DND-41 (cell line): Measurements from ENCODE around the gene SMTNL2.
"Not testable (repeated sequence)": the region's sequence is repeated elsewhere in the genome, so short reads cannot be mapped to it uniquely, and the experiment has no call there.

Experiments used
- ATAC-seq: fragments of 200-7000 bp; cut with Tn5 transposase; 3 replicates; pipeline ENCODE4 v1.9.1; 2021; ENCODE audit warnings: low read depth; ENCODE audit not compliant: insufficient read depth
- DNase-seq: peaks from one replicate; pipeline ENCODE4 v3.0.0-alpha.2; 2020
- H2AFZ ChIP-seq: 2 replicates; pipeline ENCODE4 v1.6.0; 2012; ENCODE audit warnings: low read depth, low read length
- H3K27ac ChIP-seq: 2 replicates; pipeline ENCODE4 v1.5.1; 2012; ENCODE audit warnings: low read length, inconsistent platforms
- H3K27me3 ChIP-seq: fragments of 200-600 bp; sonication (generic); 2 replicates; pipeline ENCODE4 v1.6.0; 2012; ENCODE audit warnings: low read length, mild to moderate bottlenecking, inconsistent platforms; ENCODE audit not compliant: insufficient read depth, poor library complexity
- H3K36me3 ChIP-seq: 2 replicates; pipeline ENCODE4 v1.5.1; 2012; ENCODE audit warnings: low read length, inconsistent platforms; ENCODE audit not compliant: insufficient read depth
- H3K4me1 ChIP-seq: 2 replicates; pipeline ENCODE4 v1.5.1; 2012; ENCODE audit warnings: mild to moderate bottlenecking, low read length; ENCODE audit not compliant: insufficient read depth
- H3K4me2 ChIP-seq: 2 replicates; pipeline ENCODE4 v1.6.0; 2012; ENCODE audit warnings: mild to moderate bottlenecking, moderate library complexity, low read length, inconsistent platforms; ENCODE audit not compliant: insufficient read depth
- H3K4me3 ChIP-seq, 2 experiments: fragments of 200-600 bp in 1 of 2; shearing (Covaris generic) in 1 of 2; 2 replicates each; pipeline ENCODE4 v1.5.1; 2012 to 2016; ENCODE audit warnings: inconsistent platforms in 2 of 2, low read length in 2 of 2, mild to moderate bottlenecking in 2 of 2, low read depth in 1 of 2, moderate library complexity in 1 of 2
- H3K79me2 ChIP-seq: 2 replicates; pipeline ENCODE4 v1.6.0; 2012; ENCODE audit warnings: low read length, inconsistent platforms; ENCODE audit not compliant: insufficient read depth
- H3K9ac ChIP-seq: 2 replicates; pipeline ENCODE4 v1.6.0; 2012; ENCODE audit warnings: low read depth, mild to moderate bottlenecking, inconsistent platforms, low read length, moderate library complexity
- H3K9me3 ChIP-seq: 2 replicates; pipeline ENCODE4 v1.5.1; 2012; ENCODE audit warnings: low read length, moderate library complexity, mild to moderate bottlenecking, inconsistent platforms; ENCODE audit not compliant: insufficient read depth, severe bottlenecking
- H4K20me1 ChIP-seq: 2 replicates; pipeline ENCODE4 v1.6.0; 2012; ENCODE audit warnings: low read length; ENCODE audit not compliant: insufficient read depth
- EZH2 ChIP-seq: IDR thresholded peaks from 3 replicates; pipeline ENCODE4 v1.6.1; 2012; ENCODE audit warnings: borderline replicate concordance, low read depth, mild to moderate bottlenecking, moderate library complexity, low read length, inconsistent platforms; ENCODE audit not compliant: severe bottlenecking
- TF ChIP-seq, protein P1 (sequence below): IDR thresholded peaks from 2 replicates; pipeline ENCODE4 v1.5.1; 2012; ENCODE audit warnings: borderline replicate concordance, low read length, moderate library complexity, mild to moderate bottlenecking; ENCODE audit not compliant: poor library complexity, severe bottlenecking; ENCODE audit errors: extremely low read depth

The SMTNL2 gene

DNA sequence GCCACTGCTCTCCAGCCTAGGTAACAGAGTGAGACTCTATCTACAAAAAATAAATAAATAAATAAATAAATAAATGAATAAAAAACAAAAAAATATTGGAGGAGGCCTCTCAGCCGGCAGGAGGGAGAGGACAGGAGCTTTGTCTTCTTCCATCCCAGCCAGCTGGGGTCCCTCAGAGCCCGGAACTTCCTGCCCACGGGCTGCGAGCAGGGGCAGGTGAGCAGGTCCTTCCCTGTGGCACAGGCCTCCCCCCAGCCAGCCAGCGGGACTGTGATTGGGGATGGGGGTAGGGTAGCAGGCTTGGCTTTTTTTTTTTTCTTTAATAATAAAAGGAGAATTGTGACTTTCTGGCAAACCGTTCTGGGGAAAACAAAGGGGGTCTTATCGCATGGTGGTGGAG, 10.1 kb downstream of the SMTNL2 start:
- TF ChIP-seq, protein P1, sequence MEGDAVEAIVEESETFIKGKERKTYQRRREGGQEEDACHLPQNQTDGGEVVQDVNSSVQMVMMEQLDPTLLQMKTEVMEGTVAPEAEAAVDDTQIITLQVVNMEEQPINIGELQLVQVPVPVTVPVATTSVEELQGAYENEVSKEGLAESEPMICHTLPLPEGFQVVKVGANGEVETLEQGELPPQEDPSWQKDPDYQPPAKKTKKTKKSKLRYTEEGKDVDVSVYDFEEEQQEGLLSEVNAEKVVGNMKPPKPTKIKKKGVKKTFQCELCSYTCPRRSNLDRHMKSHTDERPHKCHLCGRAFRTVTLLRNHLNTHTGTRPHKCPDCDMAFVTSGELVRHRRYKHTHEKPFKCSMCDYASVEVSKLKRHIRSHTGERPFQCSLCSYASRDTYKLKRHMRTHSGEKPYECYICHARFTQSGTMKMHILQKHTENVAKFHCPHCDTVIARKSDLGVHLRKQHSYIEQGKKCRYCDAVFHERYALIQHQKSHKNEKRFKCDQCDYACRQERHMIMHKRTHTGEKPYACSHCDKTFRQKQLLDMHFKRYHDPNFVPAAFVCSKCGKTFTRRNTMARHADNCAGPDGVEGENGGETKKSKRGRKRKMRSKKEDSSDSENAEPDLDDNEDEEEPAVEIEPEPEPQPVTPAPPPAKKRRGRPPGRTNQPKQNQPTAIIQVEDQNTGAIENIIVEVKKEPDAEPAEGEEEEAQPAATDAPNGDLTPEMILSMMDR = no peak
- no peak for TF ChIP-seq EZH2
- no peaks in the 10 kb centered on the region for H3K9me3 ChIP-seq
- no peaks in the 10 kb centered on the region for H3K27me3 ChIP-seq
- no peak for DNase-seq
- no peaks in the 10 kb centered on the region for H3K4me1 ChIP-seq
- H3K27ac ChIP-seq = no peak overlapping the region
- no peak overlapping the region for H3K4me2 ChIP-seq
- no peaks in the 10 kb centered on the region for H3K79me2 ChIP-seq
- H3K4me3 ChIP-seq = no peak overlapping the region
- no peak overlapping the region for H2AFZ ChIP-seq
- H4K20me1 ChIP-seq = no peaks in the 10 kb centered on the region; the same call in 1 of the 2 replicates
- H3K36me3 ChIP-seq = no peaks in the 10 kb centered on the region
- no peak overlapping the region for H3K9ac ChIP-seq
- ATAC-seq = no peak

DNA sequence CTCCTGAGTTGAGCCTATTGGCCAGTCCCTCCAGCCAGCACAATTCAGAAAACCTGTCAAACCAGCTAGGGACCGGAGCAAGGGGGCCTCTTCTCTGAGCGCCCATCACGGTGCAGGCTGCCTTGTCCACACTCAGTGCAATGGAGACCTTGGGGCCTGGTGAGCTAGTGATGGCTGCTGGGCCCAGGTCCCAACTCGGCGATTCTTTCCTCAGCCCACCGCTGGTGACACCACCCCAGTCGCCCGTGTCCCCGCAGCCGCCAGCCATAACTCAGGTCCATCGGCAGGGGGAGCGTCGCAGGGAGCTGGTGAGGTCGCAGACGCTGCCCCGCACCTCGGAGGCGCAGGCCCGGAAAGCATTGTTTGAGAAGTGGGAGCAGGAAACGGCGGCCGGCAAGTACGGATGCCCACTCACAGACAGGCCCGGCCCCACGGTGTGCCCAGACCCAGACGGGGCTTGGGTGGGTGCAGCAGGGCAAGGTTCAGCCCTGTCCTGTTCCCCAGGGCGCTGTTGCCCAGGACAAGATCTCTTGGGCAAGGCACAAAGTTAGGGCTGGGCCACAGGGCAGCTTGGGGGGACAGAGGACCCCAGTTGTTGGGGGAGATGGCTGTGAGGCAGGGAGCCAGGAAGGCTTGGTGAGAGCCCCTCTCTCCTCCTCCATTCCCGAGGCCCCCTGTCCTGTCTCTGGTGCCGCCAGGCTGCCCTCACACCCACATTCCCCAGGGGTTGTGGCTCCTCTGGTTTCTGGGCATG, 10.8 kb downstream of the SMTNL2 start:
- Histone ChIP-seq H3K4me2 (no peak overlapping the region), H3K79me2 (no peaks in the 10 kb centered on the region), H3K4me1 (no peaks in the 10 kb centered on the region), H3K36me3 (no peaks in the 10 kb centered on the region), H2AFZ (no peak overlapping the region), H4K20me1 (no peaks in the 10 kb centered on the region; the same call in 1 of the 2 replicates), H3K9me3 (no peaks in the 10 kb centered on the region), H3K27ac (no peak overlapping the region), H3K9ac (no peak overlapping the region), H3K27me3 (no peaks in the 10 kb centered on the region), H3K4me3 (no peak overlapping the region)
- no peak for TF ChIP-seq EZH2
- TF ChIP-seq, protein P1 = no peak
- DNase-seq = no peak
- no peak for ATAC-seq

DNA sequence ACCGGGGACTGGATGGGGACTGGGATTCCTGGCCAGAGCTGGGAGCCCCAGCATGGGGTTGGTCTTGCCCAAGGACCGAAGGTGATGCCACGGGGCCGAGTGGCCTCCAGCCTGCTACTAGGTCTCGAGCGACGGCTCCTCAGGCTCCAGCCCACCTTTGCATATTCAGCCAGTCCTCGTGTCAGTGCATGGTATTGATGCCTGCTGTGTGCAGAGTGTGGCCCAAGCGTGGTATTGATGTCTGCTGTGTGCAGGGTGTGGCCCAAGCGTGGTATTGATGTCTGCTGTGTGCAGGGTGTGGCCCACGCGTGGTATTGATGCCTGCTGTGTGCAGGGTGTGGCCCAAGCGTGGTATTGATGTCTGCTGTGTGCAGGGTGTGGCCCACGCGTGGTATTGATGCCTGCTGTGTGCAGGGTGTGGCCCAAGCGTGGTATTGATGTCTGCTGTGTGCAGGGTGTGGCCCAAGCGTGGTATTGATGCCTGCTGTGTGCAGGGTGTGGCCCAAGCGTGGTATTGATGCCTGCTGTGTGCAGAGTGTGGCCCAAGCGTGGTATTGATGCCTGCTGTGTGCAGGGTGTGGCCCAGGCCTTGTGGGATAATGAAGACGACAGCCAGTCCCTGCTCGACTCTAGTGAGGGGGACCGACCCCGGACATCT, 11.5 kb downstream of the SMTNL2 start:
- H3K4me2 ChIP-seq, H3K4me1 ChIP-seq, H3K4me3 ChIP-seq, ATAC-seq, H3K36me3 ChIP-seq, H3K27me3 ChIP-seq, H4K20me1 ChIP-seq, H2AFZ ChIP-seq, H3K9me3 ChIP-seq, DNase-seq, H3K79me2 ChIP-seq, H3K27ac ChIP-seq, H3K9ac ChIP-seq: not testable (repeated sequence)

DNA sequence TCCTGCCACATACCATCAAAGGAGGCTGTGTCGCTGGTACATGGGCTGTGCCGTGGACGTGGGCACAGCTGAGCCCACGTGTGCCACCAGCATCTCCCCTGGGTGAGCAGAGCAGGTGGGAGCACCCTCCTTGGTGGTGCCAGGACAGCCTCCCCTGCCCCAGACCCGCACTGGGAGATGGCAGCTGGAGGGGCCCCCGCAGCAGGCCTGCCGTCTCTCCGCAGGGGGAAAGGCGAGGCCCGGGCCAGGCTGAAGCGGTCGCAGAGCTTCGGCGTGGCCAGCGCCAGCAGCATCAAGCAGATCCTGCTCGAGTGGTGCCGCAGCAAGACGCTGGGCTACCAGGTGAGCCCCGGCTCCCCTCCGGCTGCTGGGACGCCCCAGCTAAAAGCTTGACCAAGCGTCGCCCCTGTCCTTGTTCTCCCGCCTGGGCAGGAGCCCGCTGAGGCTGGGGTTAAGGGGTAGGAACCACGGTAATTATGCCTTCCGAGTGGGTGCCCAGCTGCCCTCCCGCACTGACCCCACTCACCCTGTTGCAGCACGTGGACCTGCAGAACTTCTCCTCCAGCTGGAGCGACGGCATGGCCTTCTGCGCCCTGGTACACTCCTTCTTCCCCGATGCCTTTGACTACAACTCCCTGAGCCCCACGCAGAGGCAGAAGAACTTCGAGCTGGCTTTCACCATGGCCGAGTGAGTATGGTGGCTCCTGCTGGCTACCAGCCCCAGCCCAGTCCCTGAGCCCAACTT, 12.5 kb downstream of the SMTNL2 start:
- Histone ChIP-seq H3K9me3 (no peaks in the 10 kb centered on the region), H3K4me3 (no peak overlapping the region), H3K79me2 (no peaks in the 10 kb centered on the region), H2AFZ (no peak overlapping the region), H3K4me2 (no peak overlapping the region), H3K27me3 (peaks cover 2% of the 10 kb centered on the region), H3K36me3 (no peaks in the 10 kb centered on the region), H3K9ac (no peak overlapping the region), H4K20me1 (no peaks in the 10 kb centered on the region), H3K27ac (no peak overlapping the region), H3K4me1 (no peaks in the 10 kb centered on the region)
- no peak for ATAC-seq
- DNase-seq = no peak
- TF ChIP-seq, protein P1 = no peak
- no peak for TF ChIP-seq EZH2
